Ascending aorta (tissue), 2 donors: ENCODE measurements around the gene CALN1. TPM values are rescaled to one million over a fixed set of nuclear protein-coding genes. Genes with fewer than 3 reads are reported as not detected.

Experiments used
- DNase-seq, 2 donors: peaks; one replicate each; pipeline ENCODE4 v3.0.0-alpha.2; 2019; ENCODE audit warnings: low spot score in 2 of 2
- H3K27ac ChIP-seq, 2 donors: fragments of 200-600 bp; sonication (generic); one replicate each; pipeline ENCODE4 v1.5.1; 2016 to 2017; ENCODE audit warnings: mild to moderate bottlenecking in 1 of 2
- H3K27me3 ChIP-seq: fragments of 200-600 bp; sonication (generic); one replicate; pipeline ENCODE4 v1.5.1; 2017
- H3K36me3 ChIP-seq, 2 donors: fragments of 200-600 bp; sonication (generic); one replicate each; pipeline ENCODE4 v1.5.1; 2016
- H3K4me1 ChIP-seq, 2 donors: fragments of 200-600 bp; sonication (generic); one replicate each; pipeline ENCODE4 v1.5.1; 2016 to 2017; ENCODE audit warnings: mild to moderate bottlenecking in 1 of 2
- H3K4me3 ChIP-seq, 2 donors: fragments of 200-600 bp; sonication (generic); one replicate each; pipeline ENCODE4 v1.5.1; 2016 to 2017; ENCODE audit warnings: mild to moderate bottlenecking in 1 of 2
- H3K9me3 ChIP-seq, 2 donors: fragments of 200-600 bp; sonication (generic); one replicate each; pipeline ENCODE4 v1.5.1; 2016
- CTCF ChIP-seq, 3 experiments: fragments of 200-600 bp in 2 of 3; fragments of 450-650 bp in 1 of 3; sonication (generic) in 2 of 3; IDR thresholded peaks; one replicate each; pipeline ENCODE4 v1.5.1; 2016 to 2019; ENCODE audit warnings: antibody characterized with exemption in 3 of 3, mild to moderate bottlenecking in 1 of 3, moderate library complexity in 1 of 3
- intact Hi-C: fragments of 100-400 bp; cut with DNase I; formaldehyde crosslinking; loops from one replicate; pipeline ENCODE4 v1.15.1; 2023
- total RNA-seq: library from RNA; depleted of rRNA; stranded (reverse); fragments of >200 nt; gene quantifications from one replicate; pipeline ENCODE4 v1.1.0, GENCODE V29; 2016

CALN1 gene
- total RNA-seq, 1 donor from 2014 or later: 1.2 TPM

GRCh38 chr7:72286519-72286918 is 125.6 kb downstream of the CALN1 start:
- no peaks in the 10 kb centered on the region for H3K9me3 ChIP-seq
- intact Hi-C loops: no loop called here
- DNase-seq: no peak
- H3K4me1 ChIP-seq: no peaks in the 10 kb centered on the region
- no peak for TF ChIP-seq CTCF (IDR thresholded peaks at IDR 0.05)
- H3K27me3 ChIP-seq: no peaks in the 10 kb centered on the region
- no peaks in the 10 kb centered on the region for H3K36me3 ChIP-seq
- H3K4me3 ChIP-seq: no peak overlapping the region
- H3K27ac ChIP-seq: no peak overlapping the region

GRCh38 chr7:72283309-72283708 is 128.8 kb downstream of the CALN1 start:
- H3K4me3 ChIP-seq: no peak overlapping the region
- no peaks in the 10 kb centered on the region for H3K9me3 ChIP-seq
- no peaks in the 10 kb centered on the region for H3K36me3 ChIP-seq
- H3K27me3 ChIP-seq: no peaks in the 10 kb centered on the region
- DNase-seq: no peak
- TF ChIP-seq CTCF (IDR thresholded peaks at IDR 0.05): no peak
- no peak overlapping the region for H3K27ac ChIP-seq
- intact Hi-C loops: no loop called here
- no peaks in the 10 kb centered on the region for H3K4me1 ChIP-seq

- Histone ChIP-seq H3K27ac (no peak overlapping the region), H3K27me3 (no peaks in the 10 kb centered on the region), H3K4me1 (no peaks in the 10 kb centered on the region), H3K4me3 (no peak overlapping the region), H3K9me3 (no peaks in the 10 kb centered on the region), H3K36me3 (no peaks in the 10 kb centered on the region)
- TF ChIP-seq CTCF (IDR thresholded peaks at IDR 0.05): no peak
- no peak for DNase-seq
- intact Hi-C loops: no loop called here
Measured at GRCh38 chr7:72281308-72281707, 130.8 kb downstream of the CALN1 start.

GRCh38 chr7:72279203-72279602 is 132.9 kb downstream of the CALN1 start:
- no peak for TF ChIP-seq CTCF (IDR thresholded peaks at IDR 0.05)
- Histone ChIP-seq H3K4me3 (no peak overlapping the region), H3K9me3 (no peaks in the 10 kb centered on the region), H3K27me3 (no peaks in the 10 kb centered on the region), H3K36me3 (no peaks in the 10 kb centered on the region), H3K4me1 (no peaks in the 10 kb centered on the region), H3K27ac (no peak overlapping the region)
- intact Hi-C loops: no loop called here
- no peak for DNase-seq

GRCh38 chr7:72278550-72278949 is 133.6 kb downstream of the CALN1 start:
- Histone ChIP-seq H3K27me3 (no peaks in the 10 kb centered on the region), H3K4me3 (no peak overlapping the region), H3K4me1 (no peaks in the 10 kb centered on the region), H3K27ac (no peak overlapping the region), H3K36me3 (no peaks in the 10 kb centered on the region), H3K9me3 (no peaks in the 10 kb centered on the region)
- intact Hi-C loops: no loop called here
- TF ChIP-seq CTCF (IDR thresholded peaks at IDR 0.05): no peak
- DNase-seq: no peak

- no peak for DNase-seq
- no peak for TF ChIP-seq CTCF (IDR thresholded peaks at IDR 0.05)
- no peaks in the 10 kb centered on the region for H3K9me3 ChIP-seq
- no peak overlapping the region for H3K27ac ChIP-seq
- intact Hi-C loops: no loop called here
- H3K4me1 ChIP-seq: no peaks in the 10 kb centered on the region
- H3K36me3 ChIP-seq: no peaks in the 10 kb centered on the region
- no peaks in the 10 kb centered on the region for H3K27me3 ChIP-seq
- no peak overlapping the region for H3K4me3 ChIP-seq
Measured at GRCh38 chr7:72275382-72276070, 136.6 kb downstream of the CALN1 start.
